ENCODE data around the gene SPRED1.

SPRED1 gene

DNA sequence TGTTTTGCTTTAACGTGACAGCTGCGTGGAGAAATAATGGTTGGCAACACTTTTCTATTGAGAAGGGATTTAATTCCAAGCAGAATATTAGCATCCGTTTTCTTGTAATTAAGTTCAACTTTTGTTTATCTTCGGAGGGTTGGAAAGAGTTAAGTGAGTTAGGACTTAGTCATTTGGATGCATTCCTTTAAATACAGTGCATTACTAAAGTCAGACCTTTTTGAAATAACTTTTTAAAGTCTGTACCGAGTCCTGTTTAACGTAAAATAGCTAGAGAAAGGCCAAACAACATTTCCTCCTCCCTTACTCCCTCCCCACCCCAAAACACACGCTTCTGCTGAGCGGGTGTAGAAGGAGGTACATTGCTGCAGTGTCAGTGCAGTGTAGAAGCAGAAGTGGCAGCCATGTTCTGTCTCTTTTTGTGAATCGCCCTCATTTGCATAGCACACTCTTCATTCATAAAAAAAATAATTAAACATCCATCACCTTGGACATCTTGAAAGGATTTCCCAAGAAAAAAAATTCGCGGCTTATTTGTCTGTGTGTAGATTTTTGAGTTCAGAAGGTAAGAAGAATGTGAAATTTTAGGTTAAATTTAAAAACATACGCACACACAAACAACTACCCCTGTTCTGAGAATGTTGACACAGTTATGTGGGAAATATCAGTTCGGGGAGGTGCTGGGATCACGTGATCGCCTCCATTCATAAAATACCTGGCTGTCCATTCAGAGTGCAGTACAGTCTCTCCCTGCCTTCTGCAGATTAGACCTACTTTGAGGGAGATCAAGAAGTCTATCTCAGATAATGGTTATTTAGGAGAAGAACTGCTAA, 1.6 kb downstream of the SPRED1 start:
- Histone ChIP-seq H3K4me3 (peak overlapping the region; percentile 94), H3K27ac (peak overlapping the region; percentile 98 to 100)
- no peak for TF ChIP-seq CTCF (IDR thresholded peaks at IDR 0.05)
- no peak for DNase-seq (ENCODE audit: low spot score)

DNA sequence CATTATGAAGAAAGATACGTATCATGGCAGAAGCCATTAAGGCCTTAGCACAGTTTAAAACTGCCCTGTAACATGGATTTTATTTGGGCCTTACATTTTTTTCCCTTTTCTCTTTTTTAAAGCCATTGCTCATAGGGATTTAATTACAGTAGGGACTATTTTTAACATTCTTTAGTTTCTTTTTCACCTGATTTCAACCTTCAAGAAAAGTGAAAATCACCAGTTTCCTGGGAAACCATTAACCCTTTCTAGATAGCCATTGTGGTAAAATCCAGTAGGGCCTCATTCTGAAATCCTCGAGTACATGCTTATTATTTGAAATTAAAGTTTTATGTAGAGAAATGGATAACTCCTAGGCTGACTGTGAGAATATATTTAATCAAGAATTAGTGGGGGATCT, 3.1 kb downstream of the SPRED1 start:
- no peak for TF ChIP-seq CTCF (IDR thresholded peaks at IDR 0.05)
- H3K4me3 ChIP-seq: peak overlapping the region; percentile 94
- DNase-seq (ENCODE audit: low spot score): no peak
- peak overlapping the region; percentile 38 to 52 for H3K27ac ChIP-seq

DNA sequence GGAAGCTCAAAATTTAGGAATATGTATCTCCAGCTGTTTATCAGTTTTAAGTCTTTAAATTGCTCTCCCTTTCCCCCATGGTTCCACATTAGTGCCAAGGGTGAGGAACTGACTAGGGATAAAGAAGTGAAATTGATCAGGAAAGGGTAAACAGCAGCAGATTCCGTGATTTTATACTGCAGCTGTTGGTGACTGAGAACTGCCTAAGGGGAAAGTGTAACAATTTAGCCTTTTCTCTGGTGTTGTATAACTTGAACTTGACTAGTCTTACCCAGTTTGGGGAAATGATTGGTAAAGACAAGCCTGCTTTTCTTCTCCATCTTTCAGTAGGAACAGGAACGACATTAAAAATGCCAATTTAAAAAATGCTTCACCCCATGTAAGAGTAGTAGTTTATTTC, 5.0 kb downstream of the SPRED1 start:
- H3K4me3 ChIP-seq: peak overlapping the region; percentile 46
- DNase-seq (ENCODE audit: low spot score): no peak
- no peak for TF ChIP-seq CTCF (IDR thresholded peaks at IDR 0.05)
- H3K27ac ChIP-seq: peak overlapping the region; percentile 38 to 51

GRCh38 chr15:38259134-38259533, 6.5 kb downstream of the SPRED1 start:
- TF ChIP-seq CTCF (IDR thresholded peaks at IDR 0.05): no peak

DNA sequence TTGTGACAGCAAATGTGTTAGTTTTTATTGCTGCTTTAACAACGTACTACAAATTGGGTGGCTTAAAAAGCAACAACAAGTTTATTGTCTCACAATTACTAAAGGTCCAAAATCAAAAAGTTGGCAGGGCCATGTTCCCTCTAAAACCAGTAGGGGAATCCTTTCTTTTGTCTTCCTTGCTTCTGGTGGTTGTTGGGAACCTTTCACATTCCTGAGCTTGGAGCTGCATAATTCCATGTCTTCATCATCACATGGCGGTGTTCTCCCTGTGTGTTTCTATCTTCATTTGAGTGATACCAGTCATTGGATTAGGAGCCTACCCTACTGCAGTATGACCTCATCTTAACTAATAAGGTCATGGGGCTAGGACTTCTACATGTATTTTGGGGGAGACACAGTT, 7.4 kb downstream of the SPRED1 start:
- no peak for DNase-seq (ENCODE audit: low spot score)
- Histone ChIP-seq H3K4me3 (no peak overlapping the region), H3K27ac (no peak overlapping the region)
- no peak for TF ChIP-seq CTCF (IDR thresholded peaks at IDR 0.05)

More at GRCh38 chr15:38259134-38259533, 6.5 kb downstream of the SPRED1 start:
- DNase-seq (ENCODE audit: low spot score): no peak
- Histone ChIP-seq H3K4me3 (no peak overlapping the region), H3K27ac (no peak overlapping the region)

- H3K27ac ChIP-seq: no peak overlapping the region
- DNase-seq (ENCODE audit: low spot score): no peak
- H3K4me3 ChIP-seq: no peak overlapping the region
- TF ChIP-seq CTCF (IDR thresholded peaks at IDR 0.05): no peak
Observed at GRCh38 chr15:38263251-38263650, 10.6 kb downstream of the SPRED1 start.

DNA sequence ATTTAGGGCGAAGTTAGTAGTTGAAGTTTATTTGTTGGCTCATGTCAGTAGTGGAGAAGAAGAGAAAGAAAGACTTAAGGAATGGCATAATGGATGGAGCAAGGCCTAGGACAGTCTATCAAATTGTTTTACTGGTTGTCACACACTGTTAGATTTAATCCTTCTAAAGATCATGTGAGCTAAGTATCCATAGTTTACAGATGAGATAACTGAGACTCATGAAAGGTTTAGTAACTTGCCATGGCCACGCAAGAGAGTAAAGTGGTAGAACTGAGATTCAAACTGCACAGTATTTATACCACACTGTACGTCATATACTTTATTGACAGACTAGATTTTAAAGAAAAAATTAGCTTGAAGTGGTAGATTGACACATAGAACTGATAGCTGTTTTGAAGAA, 11.4 kb downstream of the SPRED1 start:
- Histone ChIP-seq H3K4me3 (no peak overlapping the region), H3K27ac (no peak overlapping the region)
- no peak for TF ChIP-seq CTCF (IDR thresholded peaks at IDR 0.05)
- no peak for DNase-seq (ENCODE audit: low spot score)

All from coronary artery (tissue), 2 donors.